Measurements from ENCODE around the gene QKI. TPM values are rescaled to one million over a fixed set of nuclear protein-coding genes. Genes with fewer than 3 reads are reported as not detected.

QKI gene
- total and polyA plus RNA-seq, 10 of the 15 experiments (the other 5 are each of a cell fraction or from before 2014, with no cell fraction given), result 4.7 to 72.5 (median 38.9) TPM

- RAD21 ChIA-PET (ENCODE audit: unreplicated experiment), result no interaction called here
- POLR2A ChIA-PET, result no interaction called here
- H3K4me1 ChIP-seq (ENCODE audit: control insufficient read depth, insufficient read depth, low read length), result no peaks in the 10 kb centered on the region
- TF ChIP-seq YBX1 (IDR thresholded peaks at IDR 0.05) (no peak), ZZZ3 (IDR thresholded peaks at IDR 0.05; ENCODE audit: control insufficient read depth, insufficient read length, low read depth) (no peak), ZBTB4 (CRISPR knock-in tag; IDR thresholded peaks at IDR 0.05) (no peak), PML (IDR thresholded peaks at IDR 0.05; ENCODE audit: low read length) (no peak), HDAC2 (IDR thresholded peaks at IDR 0.05) (no peak), SKIL (IDR thresholded peaks at IDR 0.05; ENCODE audit: low read depth, poor library complexity, severe bottlenecking) (no peak), GABPA (IDR thresholded peaks at IDR 0.05; ENCODE audit: low read depth) (no peak), SRF (IDR thresholded peaks at IDR 0.05; ENCODE audit: low read depth in 2 of 2, low read length in 2 of 2) (no peak)
- CTCF ChIA-PET, result no interaction called here
- intact Hi-C loops (cut with micrococcal nuclease; ENCODE audit: unreplicated experiment) (no loop called here), in situ Hi-C loops (cut with MboI) (no loop called here)
- 83% methylated on average over 3 of the region's 3 CpGs for WGBS (ENCODE audit: insufficient coverage, insufficient replicate concordance, low lambda C conversion rate, missing lambda C conversion rate)
- no peaks in the 10 kb centered on the region for H3K9me3 ChIP-seq (replicated peaks; ENCODE audit: control insufficient read depth, insufficient read depth, low read length)
- BruUV-seq (replicated peaks), result no TSS peak
- H3K36me3 ChIP-seq (ENCODE audit: control insufficient read depth in 2 of 2, insufficient read depth in 2 of 2, low read length in 1 of 2), result peaks cover 0 to 13% of the 10 kb centered on the region in 2 experiments; a peak in 2 of 4 replicates
- H3K79me2 ChIP-seq (ENCODE audit: control insufficient read depth, insufficient read depth, low read length), result no peaks in the 10 kb centered on the region
- no peak overlapping the region for H3K27ac ChIP-seq (ENCODE audit: control insufficient read depth, insufficient read depth)
- no peak for ATAC-seq
- H2AFZ ChIP-seq (ENCODE audit: control insufficient read depth, low read depth, low read length), result no peak overlapping the region
- no peak for FAIRE-seq
- H3K27me3 ChIP-seq (replicated peaks in 1 of 2; ENCODE audit: control insufficient read depth in 2 of 2, insufficient read depth in 2 of 2, low read length in 1 of 2), result no peaks in the 10 kb centered on the region
- DNase-seq (ENCODE audit: low read depth, low spot score), result no peak
- H3K4me2 ChIP-seq (ENCODE audit: control insufficient read depth, insufficient read depth), result no peak overlapping the region
- SMC1A ChIA-PET (ENCODE audit: uncharacterized antibody, unreplicated experiment), result no interaction called here
- no peak overlapping the region for H3K9ac ChIP-seq (ENCODE audit: control insufficient read depth, insufficient read depth, low read length)
- H4K20me1 ChIP-seq (ENCODE audit: control insufficient read depth, insufficient read depth), result no peaks in the 10 kb centered on the region
- H3K4me3 ChIP-seq, result no peak overlapping the region
These were observed 150.0 kb downstream of the QKI start for GRCh38 chr6:163564534-163564933.
